Effector memory CD4-positive, alpha-beta T cell (primary cell): ENCODE measurements around the gene TRIM56.
"Not testable (repeated sequence)": the region's sequence is repeated elsewhere in the genome, so short reads cannot be mapped to it uniquely, and the experiment has no call there.

Experiments used
- DNase-seq, 3 donors: peaks; one replicate each; pipeline ENCODE4 v3.0.0-alpha.2; 2020
- H3K27ac ChIP-seq: 2 replicates; pipeline ENCODE4 v1.7.0; 2013; ENCODE audit warnings: mild to moderate bottlenecking, low read length, moderate library complexity; ENCODE audit not compliant: insufficient read depth, poor library complexity, severe bottlenecking
- H3K27me3 ChIP-seq: replicated peaks from 2 replicates; pipeline ENCODE4 v1.7.0; 2013; ENCODE audit warnings: mild to moderate bottlenecking, low read length; ENCODE audit not compliant: insufficient read depth, control insufficient read depth, poor library complexity, severe bottlenecking
- H3K36me3 ChIP-seq: 2 replicates; pipeline ENCODE4 v1.7.0; 2013; ENCODE audit warnings: mild to moderate bottlenecking, low read length, moderate library complexity; ENCODE audit not compliant: control insufficient read depth, insufficient read depth
- H3K4me1 ChIP-seq: 2 replicates; pipeline ENCODE4 v1.7.0; 2013; ENCODE audit warnings: low read length, mild to moderate bottlenecking; ENCODE audit not compliant: control insufficient read depth, insufficient read depth, poor library complexity, severe bottlenecking
- H3K4me3 ChIP-seq: 2 replicates; pipeline ENCODE4 v1.7.0; 2013; ENCODE audit warnings: low read length, low read depth, mild to moderate bottlenecking; ENCODE audit not compliant: insufficient read depth, poor library complexity, severe bottlenecking
- H3K9me3 ChIP-seq: 2 replicates; pipeline ENCODE4 v1.7.0; 2013; ENCODE audit warnings: mild to moderate bottlenecking, low read length, moderate library complexity; ENCODE audit not compliant: control insufficient read depth

TRIM56 gene

GRCh38 chr7:101108961-101109360 lies 23.7 kb downstream of the TRIM56 start:
- Histone ChIP-seq H3K27me3 (no peaks in the 10 kb centered on the region), H3K9me3 (no peaks in the 10 kb centered on the region), H3K4me1 (no peaks in the 10 kb centered on the region), H3K27ac (no peak overlapping the region), H3K4me3 (no peak overlapping the region), H3K36me3 (no peaks in the 10 kb centered on the region)
- DNase-seq, result no peak

- H3K27me3 ChIP-seq, result no peaks in the 10 kb centered on the region
- no peak for DNase-seq
- no peaks in the 10 kb centered on the region for H3K36me3 ChIP-seq
- no peaks in the 10 kb centered on the region for H3K4me1 ChIP-seq
- no peak overlapping the region for H3K4me3 ChIP-seq
- no peak overlapping the region for H3K27ac ChIP-seq
- no peaks in the 10 kb centered on the region for H3K9me3 ChIP-seq
These were observed 24.1 kb downstream of the TRIM56 start for GRCh38 chr7:101109368-101109767.

- DNase-seq, result no peak
- Histone ChIP-seq H3K36me3 (no peaks in the 10 kb centered on the region), H3K27me3 (no peaks in the 10 kb centered on the region), H3K9me3 (no peaks in the 10 kb centered on the region), H3K27ac (no peak overlapping the region), H3K4me3 (no peak overlapping the region), H3K4me1 (no peaks in the 10 kb centered on the region)
These were observed 26.0 kb downstream of the TRIM56 start for GRCh38 chr7:101111261-101111660.

GRCh38 chr7:101112233-101112632 lies 27.0 kb downstream of the TRIM56 start:
- no peak overlapping the region for H3K27ac ChIP-seq
- H3K4me1 ChIP-seq, result no peaks in the 10 kb centered on the region
- no peaks in the 10 kb centered on the region for H3K27me3 ChIP-seq
- no peaks in the 10 kb centered on the region for H3K36me3 ChIP-seq
- H3K4me3 ChIP-seq, result no peak overlapping the region
- H3K9me3 ChIP-seq, result no peaks in the 10 kb centered on the region
- DNase-seq, result no peak

- not testable (repeated sequence) for H3K9me3 ChIP-seq, H3K27me3 ChIP-seq, H3K4me3 ChIP-seq, H3K27ac ChIP-seq, H3K4me1 ChIP-seq, H3K36me3 ChIP-seq, DNase-seq
These were observed 27.9 kb downstream of the TRIM56 start for GRCh38 chr7:101113140-101113539.

- H3K27me3 ChIP-seq, result peaks cover 2% of the 10 kb centered on the region
- H3K9me3 ChIP-seq, result no peaks in the 10 kb centered on the region
- no peak for DNase-seq
- no peak overlapping the region for H3K4me3 ChIP-seq
- no peak overlapping the region for H3K27ac ChIP-seq
- H3K36me3 ChIP-seq, result no peaks in the 10 kb centered on the region
- H3K4me1 ChIP-seq, result no peaks in the 10 kb centered on the region
These were observed 28.6 kb downstream of the TRIM56 start for GRCh38 chr7:101113836-101114235.

GRCh38 chr7:101114492-101114891 lies 29.2 kb downstream of the TRIM56 start:
- Histone ChIP-seq H3K9me3 (no peaks in the 10 kb centered on the region), H3K4me3 (no peak overlapping the region), H3K36me3 (no peaks in the 10 kb centered on the region), H3K27ac (no peak overlapping the region), H3K4me1 (no peaks in the 10 kb centered on the region), H3K27me3 (peaks cover 4% of the 10 kb centered on the region)
- no peak for DNase-seq

- H3K4me3 ChIP-seq, result no peak overlapping the region
- no peaks in the 10 kb centered on the region for H3K4me1 ChIP-seq
- peaks cover 4% of the 10 kb centered on the region for H3K27me3 ChIP-seq
- H3K27ac ChIP-seq, result no peak overlapping the region
- H3K9me3 ChIP-seq, result no peaks in the 10 kb centered on the region
- no peaks in the 10 kb centered on the region for H3K36me3 ChIP-seq
- no peak for DNase-seq
These were observed 29.9 kb downstream of the TRIM56 start for GRCh38 chr7:101115215-101115614.

- Histone ChIP-seq H3K4me1 (no peaks in the 10 kb centered on the region), H3K27ac (no peak overlapping the region), H3K9me3 (no peaks in the 10 kb centered on the region), H3K4me3 (no peak overlapping the region), H3K36me3 (no peaks in the 10 kb centered on the region), H3K27me3 (peaks cover 6% of the 10 kb centered on the region)
- DNase-seq, result no peak
These were observed 31.6 kb downstream of the TRIM56 start for GRCh38 chr7:101116898-101117297.

GRCh38 chr7:101118856-101119255 lies 33.6 kb downstream of the TRIM56 start:
- Histone ChIP-seq H3K4me1 (no peaks in the 10 kb centered on the region), H3K9me3 (no peaks in the 10 kb centered on the region), H3K27ac (no peak overlapping the region), H3K27me3 (peaks cover 14% of the 10 kb centered on the region), H3K36me3 (no peaks in the 10 kb centered on the region), H3K4me3 (no peak overlapping the region)
- DNase-seq, result no peak

GRCh38 chr7:101119876-101120275 lies 34.6 kb downstream of the TRIM56 start:
- Histone ChIP-seq H3K9me3 (no peaks in the 10 kb centered on the region), H3K27ac (no peak overlapping the region), H3K4me1 (no peaks in the 10 kb centered on the region), H3K27me3 (peaks cover 17% of the 10 kb centered on the region), H3K4me3 (no peak overlapping the region), H3K36me3 (no peaks in the 10 kb centered on the region)
- DNase-seq, result no peak
